NT2/D1 (cell line): ENCODE measurements around the gene IFIT1B.
A peak's percentile ranks its signal among the peaks of the same experiment; 100 is the strongest.
"Not testable (repeated sequence)": the region's sequence is repeated elsewhere in the genome, so short reads cannot be mapped to it uniquely, and the experiment has no call there.

Experiments used
- DNase-seq: peaks from one replicate; pipeline ENCODE4 v3.0.0-alpha.2; 2011; ENCODE audit warnings: low read depth, low spot score
- H3K27me3 ChIP-seq: 2 replicates; pipeline ENCODE4 v1.6.0; 2011; ENCODE audit warnings: mild to moderate bottlenecking; ENCODE audit not compliant: insufficient read length, insufficient read depth
- H3K36me3 ChIP-seq: 2 replicates; pipeline ENCODE4 v1.6.1; 2011; ENCODE audit warnings: mild to moderate bottlenecking, low read length, mixed read lengths; ENCODE audit not compliant: insufficient read depth, insufficient read length
- H3K4me1 ChIP-seq: 2 replicates; pipeline ENCODE4 v1.5.1; 2011; ENCODE audit not compliant: insufficient read depth, insufficient read length
- H3K4me3 ChIP-seq: 2 replicates; pipeline ENCODE4 v1.5.1; 2011; ENCODE audit warnings: low read depth; ENCODE audit not compliant: insufficient read length
- H3K9ac ChIP-seq: 2 replicates; pipeline ENCODE4 v1.6.0; 2011; ENCODE audit warnings: low read depth; ENCODE audit not compliant: insufficient read length
- H3K9me3 ChIP-seq: 2 replicates; pipeline ENCODE4 v1.5.1; 2011; ENCODE audit warnings: mild to moderate bottlenecking, low read length; ENCODE audit not compliant: insufficient read depth
- SUZ12 ChIP-seq: IDR thresholded peaks from 2 replicates; pipeline ENCODE4 v1.6.1; 2011; ENCODE audit not compliant: insufficient read length, insufficient read depth; ENCODE audit errors: extremely low read depth
- YY1 ChIP-seq: IDR thresholded peaks from 2 replicates; pipeline ENCODE4 v1.6.1; 2011; ENCODE audit not compliant: insufficient read length, insufficient read depth
- ZNF274 ChIP-seq: IDR thresholded peaks from 2 replicates; pipeline ENCODE4 v1.6.1; 2011; ENCODE audit warnings: mild to moderate bottlenecking, low read depth, low read length

IFIT1B gene

DNA sequence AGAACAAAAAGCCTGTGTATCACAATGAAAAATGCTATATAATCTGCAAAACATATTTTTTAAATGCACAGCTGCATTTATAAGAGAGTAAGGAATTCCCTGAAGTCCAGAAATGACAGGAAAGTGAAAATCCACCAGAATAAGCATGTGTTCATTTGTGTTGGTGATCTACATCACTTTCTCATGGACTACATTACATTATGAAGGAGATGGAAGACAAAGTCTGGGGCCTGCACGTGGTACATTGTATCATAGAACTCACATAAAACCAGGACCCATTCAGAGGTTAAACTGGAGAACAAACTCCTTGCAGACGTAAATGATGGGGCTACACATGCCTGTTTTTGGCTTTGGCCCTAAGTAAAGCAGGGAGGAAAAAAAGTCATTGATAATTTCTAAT lies 33.7 kb upstream of the IFIT1B start:
- no peaks in the 10 kb centered on the region for H3K36me3 ChIP-seq
- H3K27me3 ChIP-seq = no peaks in the 10 kb centered on the region
- no peaks in the 10 kb centered on the region for H3K4me1 ChIP-seq
- TF ChIP-seq SUZ12 (no peak), YY1 (no peak), ZNF274 (no peak)
- DNase-seq = no peak
- H3K9ac ChIP-seq = no peak overlapping the region
- no peaks in the 10 kb centered on the region for H3K9me3 ChIP-seq
- H3K4me3 ChIP-seq = no peak overlapping the region

DNA sequence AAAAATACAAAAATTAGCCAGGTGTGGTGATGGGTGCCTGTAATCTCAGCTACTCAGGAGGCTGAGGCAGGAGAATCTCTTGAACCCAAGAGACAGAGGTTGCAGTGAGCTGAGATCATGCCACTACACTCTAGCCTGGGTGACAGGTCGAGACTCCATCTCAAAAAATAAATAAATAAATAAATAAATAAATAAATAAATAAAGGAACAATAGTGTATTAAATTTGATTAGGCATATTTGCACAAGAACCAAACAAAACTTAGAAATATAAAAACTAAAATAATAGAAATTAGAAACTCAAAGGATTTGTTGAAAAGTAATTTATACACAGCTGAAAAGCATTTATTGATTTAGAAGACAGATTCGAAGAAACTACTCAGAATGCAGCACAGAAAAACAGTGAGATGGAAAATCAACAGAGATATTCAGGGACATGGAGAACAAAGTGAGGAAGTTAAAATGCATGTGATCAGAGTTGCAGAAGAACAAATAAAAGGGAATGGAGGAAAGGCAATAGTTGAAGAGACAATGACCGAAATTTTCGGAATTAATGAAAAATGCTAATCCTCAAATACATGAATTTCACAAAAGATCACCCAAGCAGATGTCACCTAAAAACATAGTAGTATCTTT lies 32.4 kb upstream of the IFIT1B start:
- Histone ChIP-seq H3K4me1 (no peaks in the 10 kb centered on the region), H3K36me3 (no peaks in the 10 kb centered on the region), H3K9me3 (no peaks in the 10 kb centered on the region), H3K9ac (no peak overlapping the region), H3K27me3 (no peaks in the 10 kb centered on the region), H3K4me3 (no peak overlapping the region)
- no peak for TF ChIP-seq ZNF274
- TF ChIP-seq SUZ12 = no peak
- no peak for TF ChIP-seq YY1
- DNase-seq = no peak

- H3K27me3 ChIP-seq = no peaks in the 10 kb centered on the region
- no peak overlapping the region for H3K9ac ChIP-seq
- TF ChIP-seq ZNF274 (no peak), YY1 (no peak), SUZ12 (no peak)
- no peaks in the 10 kb centered on the region for H3K9me3 ChIP-seq
- H3K36me3 ChIP-seq = no peaks in the 10 kb centered on the region
- no peak overlapping the region for H3K4me3 ChIP-seq
- peak; percentile 32 for DNase-seq
- no peaks in the 10 kb centered on the region for H3K4me1 ChIP-seq
Measured at GRCh38 chr10:89346405-89347254, 31.2 kb upstream of the IFIT1B start.

DNA sequence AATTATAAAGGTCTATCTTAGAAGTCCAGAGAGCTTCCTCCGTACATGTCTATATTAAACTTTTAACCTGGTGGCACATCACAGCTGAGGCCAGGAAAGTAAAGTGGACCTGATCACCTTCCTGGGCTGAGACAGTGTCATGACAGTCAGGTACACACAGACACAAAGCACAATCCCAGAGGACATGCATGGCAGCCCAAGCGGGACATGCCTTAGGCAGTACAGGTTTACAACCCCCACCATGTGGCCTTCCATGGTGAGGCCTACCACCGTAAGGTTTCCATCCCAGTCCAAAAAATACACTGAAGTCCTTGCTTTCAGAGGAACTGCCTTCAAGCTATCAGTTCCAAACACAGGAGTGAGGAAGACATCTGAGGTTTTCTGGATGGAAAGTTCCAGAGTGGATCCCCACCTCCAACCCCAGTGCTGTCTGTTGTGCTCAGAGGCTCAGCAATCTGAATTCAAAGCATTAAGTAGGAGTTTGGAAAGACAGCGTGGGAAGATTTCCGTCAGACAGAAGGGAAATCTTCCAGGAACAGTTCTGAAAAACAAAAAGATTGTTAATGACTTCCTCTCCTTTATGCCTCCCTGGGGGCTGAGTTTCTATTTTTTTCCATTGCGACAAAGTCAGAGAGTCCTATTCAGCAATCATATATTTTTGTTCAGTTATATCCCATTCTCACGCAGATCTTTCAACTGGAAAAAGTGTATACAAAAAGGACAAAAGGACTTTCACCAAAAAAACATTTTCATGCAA lies 30.0 kb upstream of the IFIT1B start:
- no peaks in the 10 kb centered on the region for H3K9me3 ChIP-seq
- no peak overlapping the region for H3K9ac ChIP-seq
- no peaks in the 10 kb centered on the region for H3K4me1 ChIP-seq
- DNase-seq = no peak
- H3K36me3 ChIP-seq = no peaks in the 10 kb centered on the region
- TF ChIP-seq SUZ12 = no peak
- no peak for TF ChIP-seq YY1
- TF ChIP-seq ZNF274 = no peak
- H3K4me3 ChIP-seq = no peak overlapping the region
- no peaks in the 10 kb centered on the region for H3K27me3 ChIP-seq

- H3K9ac ChIP-seq = no peak overlapping the region
Measured at GRCh38 chr10:89348481-89348880, 29.4 kb upstream of the IFIT1B start.

GRCh38 chr10:89348975-89349374 lies 28.9 kb upstream of the IFIT1B start:
- Histone ChIP-seq H3K36me3 (no peaks in the 10 kb centered on the region), H3K4me1 (no peaks in the 10 kb centered on the region), H3K27me3 (no peaks in the 10 kb centered on the region), H3K9me3 (no peaks in the 10 kb centered on the region), H3K9ac (no peak overlapping the region), H3K4me3 (no peak overlapping the region)
- TF ChIP-seq SUZ12 (no peak), YY1 (no peak), ZNF274 (no peak)
- DNase-seq = no peak

More at GRCh38 chr10:89348481-89348880, 29.4 kb upstream of the IFIT1B start:
- TF ChIP-seq YY1 = no peak
- TF ChIP-seq SUZ12 = no peak
- TF ChIP-seq ZNF274 = no peak
- no peak for DNase-seq
- no peak overlapping the region for H3K4me3 ChIP-seq
- H3K9me3 ChIP-seq = no peaks in the 10 kb centered on the region
- H3K36me3 ChIP-seq = no peaks in the 10 kb centered on the region
- H3K4me1 ChIP-seq = no peaks in the 10 kb centered on the region
- no peaks in the 10 kb centered on the region for H3K27me3 ChIP-seq

DNA sequence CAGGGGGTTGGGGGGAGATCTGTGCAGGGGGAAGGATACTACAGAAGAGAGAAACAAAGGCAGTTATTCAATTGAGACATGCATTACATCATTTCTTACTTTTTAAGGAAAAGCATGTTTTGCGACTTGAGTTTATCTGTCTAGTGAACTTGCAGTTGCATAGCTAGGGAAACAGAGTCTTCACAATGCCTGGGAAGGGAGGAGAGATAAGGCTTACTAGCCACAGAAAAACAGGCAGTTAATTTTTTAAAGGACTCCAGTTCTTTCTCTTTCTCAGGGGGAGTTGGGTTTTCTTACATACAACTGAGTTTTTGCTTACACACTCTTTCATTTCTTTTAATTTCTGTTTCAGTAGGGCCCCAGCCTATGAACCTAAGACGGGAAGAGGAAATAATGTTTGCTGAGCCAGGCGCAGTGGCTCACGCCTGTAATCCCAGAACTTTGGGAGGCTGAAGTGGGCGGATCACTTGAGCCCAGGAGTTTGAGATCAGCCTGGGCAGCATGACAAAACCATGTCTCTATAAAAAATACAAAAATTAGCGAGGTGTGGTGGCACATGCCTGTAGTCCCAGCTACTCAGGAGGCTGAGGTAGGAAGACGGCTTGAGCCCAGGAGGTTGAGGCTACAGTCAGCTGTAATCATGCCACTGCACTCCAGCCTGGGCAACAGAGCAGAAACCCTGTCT lies 27.1 kb upstream of the IFIT1B start:
- H3K36me3 ChIP-seq, H3K9me3 ChIP-seq, H3K4me1 ChIP-seq, H3K27me3 ChIP-seq, H3K4me3 ChIP-seq, DNase-seq, H3K9ac ChIP-seq: not testable (repeated sequence)
